GM12801 (cell line): Measurements from ENCODE around the gene MCC.

Experiments used
- TF ChIP-seq, protein P1 (sequence below): IDR thresholded peaks from one replicate; pipeline ENCODE4 v1.5.1; 2011; ENCODE audit warnings: control low read depth; ENCODE audit not compliant: insufficient read length; ENCODE audit errors: extremely low read depth

MCC gene

GRCh38 chr5:113255579-113256386, 232.5 kb downstream of the MCC start:
- TF ChIP-seq, protein P1, sequence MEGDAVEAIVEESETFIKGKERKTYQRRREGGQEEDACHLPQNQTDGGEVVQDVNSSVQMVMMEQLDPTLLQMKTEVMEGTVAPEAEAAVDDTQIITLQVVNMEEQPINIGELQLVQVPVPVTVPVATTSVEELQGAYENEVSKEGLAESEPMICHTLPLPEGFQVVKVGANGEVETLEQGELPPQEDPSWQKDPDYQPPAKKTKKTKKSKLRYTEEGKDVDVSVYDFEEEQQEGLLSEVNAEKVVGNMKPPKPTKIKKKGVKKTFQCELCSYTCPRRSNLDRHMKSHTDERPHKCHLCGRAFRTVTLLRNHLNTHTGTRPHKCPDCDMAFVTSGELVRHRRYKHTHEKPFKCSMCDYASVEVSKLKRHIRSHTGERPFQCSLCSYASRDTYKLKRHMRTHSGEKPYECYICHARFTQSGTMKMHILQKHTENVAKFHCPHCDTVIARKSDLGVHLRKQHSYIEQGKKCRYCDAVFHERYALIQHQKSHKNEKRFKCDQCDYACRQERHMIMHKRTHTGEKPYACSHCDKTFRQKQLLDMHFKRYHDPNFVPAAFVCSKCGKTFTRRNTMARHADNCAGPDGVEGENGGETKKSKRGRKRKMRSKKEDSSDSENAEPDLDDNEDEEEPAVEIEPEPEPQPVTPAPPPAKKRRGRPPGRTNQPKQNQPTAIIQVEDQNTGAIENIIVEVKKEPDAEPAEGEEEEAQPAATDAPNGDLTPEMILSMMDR = no peak

- TF ChIP-seq, protein P1 = no peak
Observed at GRCh38 chr5:113255105-113255504, 233.1 kb downstream of the MCC start.

GRCh38 chr5:113253037-113253436, 235.2 kb downstream of the MCC start:
- TF ChIP-seq, protein P1 = no peak

DNA sequence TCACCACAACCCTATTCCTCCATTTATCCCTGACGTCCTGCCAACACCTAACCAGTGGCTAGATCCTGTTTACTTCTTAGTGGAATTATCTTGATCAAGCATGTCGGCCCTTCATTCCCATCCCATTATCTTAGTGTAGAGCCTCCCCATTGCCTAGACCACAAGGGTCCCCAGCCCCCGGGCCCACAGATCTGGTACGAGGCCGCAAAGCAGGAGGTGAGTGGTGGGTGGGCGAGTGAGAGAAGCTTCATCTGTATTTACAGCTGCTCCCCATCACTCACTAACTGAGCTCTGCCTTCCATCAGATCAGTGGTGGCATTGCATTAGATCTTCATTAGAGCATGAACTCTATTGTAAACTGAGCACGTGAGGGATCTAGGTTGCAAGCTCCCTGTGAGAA, 236.2 kb downstream of the MCC start:
- TF ChIP-seq, protein P1 = no peak

DNA sequence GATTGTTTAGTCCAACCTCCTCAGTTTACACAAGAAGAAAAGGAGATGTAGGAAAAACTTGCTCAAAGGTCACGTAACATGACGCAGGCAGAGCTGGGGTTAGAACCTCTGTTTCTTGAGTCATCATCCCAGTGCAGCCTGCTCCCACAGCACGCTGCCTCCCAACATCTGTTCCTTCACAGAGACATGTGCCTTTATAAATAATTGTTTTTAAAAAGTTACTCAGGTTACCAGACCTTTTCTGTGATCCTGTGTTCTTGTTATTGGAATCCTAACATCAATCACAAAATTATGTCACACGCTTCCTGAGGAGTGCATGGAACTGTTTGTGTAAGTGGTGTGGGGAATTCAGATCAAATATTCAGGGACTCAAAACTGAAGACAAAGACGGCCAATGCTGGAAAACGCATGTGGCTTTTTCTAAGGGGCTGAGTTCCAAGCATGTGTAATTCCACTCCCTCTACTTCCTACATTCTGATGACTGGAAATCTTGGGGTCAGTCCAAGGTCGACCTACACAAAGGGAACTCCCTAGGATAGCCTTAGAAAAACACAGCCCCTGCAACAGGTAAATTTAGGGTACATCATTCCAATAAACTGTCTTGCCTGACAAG, 237.8 kb downstream of the MCC start:
- TF ChIP-seq, protein P1 = no peak

DNA sequence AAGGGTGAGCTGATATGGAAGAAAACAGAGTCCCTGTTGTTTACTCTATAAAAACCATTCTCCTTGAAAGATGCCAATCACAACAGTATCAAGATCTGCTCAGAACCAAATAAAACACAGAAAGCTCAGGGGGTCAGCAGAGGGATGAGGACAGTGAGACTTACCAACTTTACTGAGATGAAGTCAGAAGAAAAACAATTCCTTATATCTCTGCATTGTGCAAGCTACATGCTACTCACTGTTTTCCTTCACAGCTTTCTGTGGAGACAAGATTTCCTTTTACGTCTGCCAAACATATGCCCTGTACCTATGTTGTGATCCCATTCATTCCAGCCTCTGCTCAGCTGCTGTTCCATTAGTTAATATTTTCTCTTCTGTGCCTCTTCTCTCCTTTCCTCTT, 239.0 kb downstream of the MCC start:
- TF ChIP-seq, protein P1 = no peak

- TF ChIP-seq, protein P1 = no peak
Observed at GRCh38 chr5:113246361-113246870, 241.8 kb downstream of the MCC start.
